Astrocyte (in vitro differentiated cells and primary cell): ENCODE measurements around the gene NXNL1. TPM values are rescaled to one million over a fixed set of nuclear protein-coding genes. Genes with fewer than 3 reads are reported as not detected.

Source experiments
- DNase-seq: peaks from one replicate; pipeline ENCODE4 v3.0.0-alpha.2; 2010; ENCODE audit warnings: low read depth
- FAIRE-seq: peaks from 2 replicates; lab custom pipeline; 2011; peaks lifted over from hg19 to GRCh38; lab: Jason Lieb, UNC
- H2AFZ ChIP-seq: 2 replicates; pipeline ENCODE4 v1.6.0; 2012; ENCODE audit warnings: low read depth, low read length, inconsistent platforms
- H3K27ac ChIP-seq: 2 replicates; pipeline ENCODE4 v1.5.1; 2011; ENCODE audit warnings: low read depth, low read length, inconsistent platforms
- H3K27me3 ChIP-seq: 2 replicates; pipeline ENCODE4 v1.6.0; 2011; ENCODE audit warnings: low read length, inconsistent platforms; ENCODE audit not compliant: insufficient read depth
- H3K36me3 ChIP-seq: 2 replicates; pipeline ENCODE4 v1.5.1; 2011; ENCODE audit warnings: low read length, inconsistent platforms; ENCODE audit not compliant: insufficient read depth
- H3K4me1 ChIP-seq: 2 replicates; pipeline ENCODE4 v1.5.1; 2011; ENCODE audit warnings: low read length, inconsistent platforms; ENCODE audit not compliant: insufficient read depth
- H3K4me2 ChIP-seq: 2 replicates; pipeline ENCODE4 v1.6.0; 2012; ENCODE audit warnings: low read length, inconsistent platforms
- H3K4me3 ChIP-seq: 2 replicates; pipeline ENCODE4 v1.5.1; 2011; ENCODE audit warnings: low read depth, mild to moderate bottlenecking, low read length, inconsistent platforms; ENCODE audit not compliant: insufficient read depth
- H3K79me2 ChIP-seq: 2 replicates; pipeline ENCODE4 v1.6.0; 2012; ENCODE audit warnings: mild to moderate bottlenecking, low read length, inconsistent platforms; ENCODE audit not compliant: insufficient read depth
- H3K9ac ChIP-seq: 2 replicates; pipeline ENCODE4 v1.6.0; 2012; ENCODE audit warnings: mild to moderate bottlenecking, low read length, inconsistent platforms
- H3K9me3 ChIP-seq: 2 replicates; pipeline ENCODE4 v1.5.1; 2012; ENCODE audit warnings: low read depth, mild to moderate bottlenecking, low read length, inconsistent platforms; ENCODE audit not compliant: insufficient read depth
- H4K20me1 ChIP-seq: 2 replicates; pipeline ENCODE4 v1.6.0; 2012; ENCODE audit warnings: low read length, inconsistent platforms; ENCODE audit not compliant: insufficient read depth
- H3K27ac Mint-ChIP-seq: one replicate; pipeline ENCODE4 v1.8.0; 2021; ENCODE audit warnings: mild to moderate bottlenecking, mixed read lengths; ENCODE audit not compliant: unreplicated experiment
- H3K27me3 Mint-ChIP-seq: one replicate; pipeline ENCODE4 v1.8.0; 2021; ENCODE audit warnings: low read depth, mixed read lengths; ENCODE audit not compliant: unreplicated experiment
- H3K36me3 Mint-ChIP-seq: one replicate; pipeline ENCODE4 v1.8.0; 2021; ENCODE audit warnings: low read depth, mixed read lengths; ENCODE audit not compliant: unreplicated experiment
- H3K4me1 Mint-ChIP-seq: one replicate; pipeline ENCODE4 v1.8.0; 2021; ENCODE audit warnings: low read depth, mixed read lengths; ENCODE audit not compliant: unreplicated experiment
- H3K4me3 Mint-ChIP-seq: one replicate; pipeline ENCODE4 v1.8.0; 2021; ENCODE audit warnings: mild to moderate bottlenecking, moderate library complexity, mixed read lengths; ENCODE audit not compliant: unreplicated experiment
- H3K9me3 Mint-ChIP-seq: one replicate; pipeline ENCODE4 v1.8.0; 2021; ENCODE audit warnings: mild to moderate bottlenecking, mixed read lengths; ENCODE audit not compliant: unreplicated experiment
- CTCF ChIP-seq: IDR thresholded peaks from 2 replicates; pipeline ENCODE4 v1.5.1; 2011; ENCODE audit warnings: low read depth, mild to moderate bottlenecking, inconsistent platforms, low read length, moderate library complexity; ENCODE audit not compliant: insufficient read depth
- EZH2 ChIP-seq: IDR thresholded peaks from 2 replicates; pipeline ENCODE4 v1.6.1; 2012; ENCODE audit warnings: mild to moderate bottlenecking, low read length, inconsistent platforms; ENCODE audit not compliant: insufficient read depth
- total RNA-seq: library from RNA; stranded (reverse); gene quantifications from 2 replicates; pipeline ENCODE4 v1.2.1, GENCODE V29; 2021

The NXNL1 gene
- total RNA-seq, 1 donor from 2014 or later, result not detected

- peaks cover 10% of the 10 kb centered on the region for H3K36me3 Mint-ChIP-seq
- Histone ChIP-seq H3K4me1 (peaks cover 6% of the 10 kb centered on the region), H3K4me3 (no peak overlapping the region), H3K9ac (no peak overlapping the region), H4K20me1 (peaks cover 26% of the 10 kb centered on the region), H3K79me2 (no peaks in the 10 kb centered on the region), H3K27ac (no peak overlapping the region), H3K4me2 (no peak overlapping the region), H3K27me3 (no peaks in the 10 kb centered on the region), H2AFZ (no peak overlapping the region), H3K9me3 (no peaks in the 10 kb centered on the region), H3K36me3 (no peaks in the 10 kb centered on the region)
- no peak overlapping the region for H3K4me3 Mint-ChIP-seq
- TF ChIP-seq CTCF (no peak), EZH2 (no peak)
- H3K27me3 Mint-ChIP-seq, result peaks cover 2% of the 10 kb centered on the region
- H3K4me1 Mint-ChIP-seq, result peaks cover 17% of the 10 kb centered on the region
- H3K9me3 Mint-ChIP-seq, result no peaks in the 10 kb centered on the region
- no peak for DNase-seq
- no peak for FAIRE-seq
- peak overlapping the region; percentile 24 for H3K27ac Mint-ChIP-seq
Measured at GRCh38 chr19:17495639-17496296, 35.0 kb upstream of the NXNL1 start.

GRCh38 chr19:17491287-17491686 lies 30.6 kb upstream of the NXNL1 start:
- H3K4me1 Mint-ChIP-seq, result no peaks in the 10 kb centered on the region

More at GRCh38 chr19:17491287-17491686, 30.6 kb upstream of the NXNL1 start:
- no peak for FAIRE-seq
- no peak for DNase-seq
- Histone ChIP-seq H3K4me1 (no peaks in the 10 kb centered on the region), H3K79me2 (peaks cover 2% of the 10 kb centered on the region), H3K27ac (no peak overlapping the region), H3K27me3 (no peaks in the 10 kb centered on the region), H3K4me2 (no peak overlapping the region), H3K36me3 (no peaks in the 10 kb centered on the region), H3K9ac (no peak overlapping the region), H3K9me3 (no peaks in the 10 kb centered on the region), H3K4me3 (no peak overlapping the region), H4K20me1 (peaks cover 7% of the 10 kb centered on the region), H2AFZ (no peak overlapping the region)
- H3K4me3 Mint-ChIP-seq, result no peak overlapping the region
- no peaks in the 10 kb centered on the region for H3K9me3 Mint-ChIP-seq
- TF ChIP-seq EZH2 (no peak), CTCF (no peak)
- peaks cover 2% of the 10 kb centered on the region for H3K27me3 Mint-ChIP-seq
- H3K36me3 Mint-ChIP-seq, result peaks cover 5% of the 10 kb centered on the region
- H3K27ac Mint-ChIP-seq, result no peak overlapping the region
